ENCODE measurements around the gene DBNL. TPM values are rescaled to one million over a fixed set of nuclear protein-coding genes. Genes with fewer than 3 reads are reported as not detected.

The DBNL gene
- total RNA-seq, 1 experiment from 2014 or later, result 111 TPM

GRCh38 chr7:44062180-44062902 is 17.8 kb downstream of the DBNL start:
- intact Hi-C loops (cut with micrococcal nuclease; ENCODE audit: unreplicated experiment), result no loop called here
- 0 out of 2 replicates have a peak, but pooled peaks cover 5% of the 10 kb centered on the region for H3K36me3 ChIP-seq (ENCODE audit: control insufficient read depth, insufficient read depth, low read length)
- no peak for DNase-seq (ENCODE audit: low read depth, low spot score)
- POLR2A ChIA-PET, result no interaction called here
- in situ Hi-C loops (cut with HindIII; ENCODE audit: low pct_unique_long_range_greater_than_20kb, low sequenced_read_pairs), result no loop called here
- H3K9me3 ChIP-seq (ENCODE audit: control insufficient read depth, insufficient read depth, low read depth, low read length), result no peaks in the 10 kb centered on the region
- no peaks in the 10 kb centered on the region for H3K27me3 ChIP-seq (ENCODE audit: control insufficient read depth, insufficient read depth, low read length)
- no peak for TF ChIP-seq POLR2AphosphoS5 (IDR thresholded peaks at IDR 0.05; ENCODE audit: low read depth, low read length)
- TF ChIP-seq, protein P1, sequence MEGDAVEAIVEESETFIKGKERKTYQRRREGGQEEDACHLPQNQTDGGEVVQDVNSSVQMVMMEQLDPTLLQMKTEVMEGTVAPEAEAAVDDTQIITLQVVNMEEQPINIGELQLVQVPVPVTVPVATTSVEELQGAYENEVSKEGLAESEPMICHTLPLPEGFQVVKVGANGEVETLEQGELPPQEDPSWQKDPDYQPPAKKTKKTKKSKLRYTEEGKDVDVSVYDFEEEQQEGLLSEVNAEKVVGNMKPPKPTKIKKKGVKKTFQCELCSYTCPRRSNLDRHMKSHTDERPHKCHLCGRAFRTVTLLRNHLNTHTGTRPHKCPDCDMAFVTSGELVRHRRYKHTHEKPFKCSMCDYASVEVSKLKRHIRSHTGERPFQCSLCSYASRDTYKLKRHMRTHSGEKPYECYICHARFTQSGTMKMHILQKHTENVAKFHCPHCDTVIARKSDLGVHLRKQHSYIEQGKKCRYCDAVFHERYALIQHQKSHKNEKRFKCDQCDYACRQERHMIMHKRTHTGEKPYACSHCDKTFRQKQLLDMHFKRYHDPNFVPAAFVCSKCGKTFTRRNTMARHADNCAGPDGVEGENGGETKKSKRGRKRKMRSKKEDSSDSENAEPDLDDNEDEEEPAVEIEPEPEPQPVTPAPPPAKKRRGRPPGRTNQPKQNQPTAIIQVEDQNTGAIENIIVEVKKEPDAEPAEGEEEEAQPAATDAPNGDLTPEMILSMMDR (IDR thresholded peaks at IDR 0.05), result no peak
- no peak for TF ChIP-seq TCF7L2 (IDR thresholded peaks at IDR 0.05; ENCODE audit: low read depth, low read length)
- TF ChIP-seq REST (IDR thresholded peaks at IDR 0.05; ENCODE audit: insufficient read depth in 1 of 2, low read depth in 2 of 2, low read length in 1 of 2), result no peak
- no peak for TF ChIP-seq SIN3A (IDR thresholded peaks at IDR 0.05; ENCODE audit: borderline replicate concordance, insufficient read depth, low read depth, low read length)
- H3K4me3 ChIP-seq (ENCODE audit: low read depth in 2 of 2, low read length in 2 of 2), result no peak overlapping the region
- peaks cover 11% of the 10 kb centered on the region for H3K4me1 ChIP-seq (ENCODE audit: control insufficient read depth, insufficient read depth, low read length)
- CTCF ChIA-PET, result no interaction called here
- no peak overlapping the region for H3K27ac ChIP-seq (ENCODE audit: low read length)
- no peak for ATAC-seq
- BruUV-seq (replicated peaks), result no TSS peak

GRCh38 chr7:44062903-44063295 is 18.4 kb downstream of the DBNL start:
- intact Hi-C loops (cut with micrococcal nuclease; ENCODE audit: unreplicated experiment), result no loop called here
- in situ Hi-C loops (cut with HindIII; ENCODE audit: low pct_unique_long_range_greater_than_20kb, low sequenced_read_pairs), result no loop called here
- no peak overlapping the region for H3K4me3 ChIP-seq (ENCODE audit: low read depth in 2 of 2, low read length in 2 of 2)
- ChIA-PET POLR2A (no interaction called here), CTCF (no interaction called here)
- ATAC-seq (no peak), DNase-seq (ENCODE audit: low read depth, low spot score) (no peak)
- no peaks in the 10 kb centered on the region for H3K9me3 ChIP-seq (ENCODE audit: control insufficient read depth, insufficient read depth, low read depth, low read length)
- no peak overlapping the region for H3K27ac ChIP-seq (ENCODE audit: low read length)
- no TSS peak for BruUV-seq (replicated peaks)
- no peaks in the 10 kb centered on the region for H3K27me3 ChIP-seq (ENCODE audit: control insufficient read depth, insufficient read depth, low read length)
- 0 out of 2 replicates have a peak, but pooled peaks cover 5% of the 10 kb centered on the region for H3K36me3 ChIP-seq (ENCODE audit: control insufficient read depth, insufficient read depth, low read length)
- H3K4me1 ChIP-seq (ENCODE audit: control insufficient read depth, insufficient read depth, low read length), result peaks cover 11% of the 10 kb centered on the region
- TF ChIP-seq SIN3A (IDR thresholded peaks at IDR 0.05; ENCODE audit: borderline replicate concordance, insufficient read depth, low read depth, low read length) (no peak), POLR2AphosphoS5 (IDR thresholded peaks at IDR 0.05; ENCODE audit: low read depth, low read length) (no peak), REST (IDR thresholded peaks at IDR 0.05; ENCODE audit: insufficient read depth in 1 of 2, low read depth in 2 of 2, low read length in 1 of 2) (no peak), TCF7L2 (IDR thresholded peaks at IDR 0.05; ENCODE audit: low read depth, low read length) (no peak)
- TF ChIP-seq, protein P1 (IDR thresholded peaks at IDR 0.05), result no peak
